HG03342 (cell line): ENCODE measurements around the gene CAB39L.

Experiments
- ATAC-seq: cut with Tn5 transposase; IDR thresholded peaks from one replicate; pipeline ENCODE4 v1.9.1; 2021; ENCODE audit warnings: mild to moderate bottlenecking, moderate library complexity; ENCODE audit not compliant: unreplicated experiment

The CAB39L gene

DNA sequence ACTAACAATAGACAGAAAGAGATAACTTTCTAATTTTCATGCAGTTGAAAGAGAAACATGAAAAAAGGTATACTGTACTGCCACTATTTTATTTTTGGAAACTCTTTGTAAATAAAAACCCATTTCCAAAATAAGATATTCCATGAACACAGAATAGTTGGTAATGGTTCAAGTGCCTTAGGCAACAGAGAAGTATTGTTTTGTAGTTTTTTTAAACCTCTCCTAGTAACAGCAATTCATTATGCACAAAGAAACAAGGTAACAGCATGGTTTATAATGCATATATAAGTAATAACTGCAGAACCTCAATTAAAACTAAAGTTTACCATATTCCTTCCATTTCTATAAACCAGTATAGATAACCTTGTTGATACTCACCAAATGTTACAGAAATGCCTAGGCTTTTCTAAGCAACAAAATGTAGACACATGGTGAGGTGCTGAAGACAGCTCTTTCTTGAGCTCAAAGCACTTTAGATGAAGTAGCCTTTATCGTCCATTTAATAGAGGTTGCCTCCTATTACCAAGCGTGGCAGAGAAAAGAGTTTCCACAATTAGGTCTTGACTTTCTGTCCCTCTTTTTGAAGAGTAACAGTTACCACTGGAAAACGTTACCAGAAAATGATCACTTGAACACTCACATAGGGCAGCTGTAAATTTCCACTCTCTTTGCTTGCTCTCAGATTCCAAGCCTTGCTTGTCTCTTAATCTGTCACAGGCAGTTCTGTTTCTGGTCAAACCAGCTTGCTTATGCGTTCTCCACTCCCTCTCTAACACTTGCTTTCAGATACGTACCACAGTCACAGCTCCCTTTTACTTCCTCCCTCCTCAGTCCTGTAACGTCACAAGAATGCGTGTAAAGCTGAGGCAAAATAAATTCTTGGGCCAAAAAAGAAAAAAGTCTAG, 42.9 kb downstream of the CAB39L start:
- peak; percentile 77 for ATAC-seq

DNA sequence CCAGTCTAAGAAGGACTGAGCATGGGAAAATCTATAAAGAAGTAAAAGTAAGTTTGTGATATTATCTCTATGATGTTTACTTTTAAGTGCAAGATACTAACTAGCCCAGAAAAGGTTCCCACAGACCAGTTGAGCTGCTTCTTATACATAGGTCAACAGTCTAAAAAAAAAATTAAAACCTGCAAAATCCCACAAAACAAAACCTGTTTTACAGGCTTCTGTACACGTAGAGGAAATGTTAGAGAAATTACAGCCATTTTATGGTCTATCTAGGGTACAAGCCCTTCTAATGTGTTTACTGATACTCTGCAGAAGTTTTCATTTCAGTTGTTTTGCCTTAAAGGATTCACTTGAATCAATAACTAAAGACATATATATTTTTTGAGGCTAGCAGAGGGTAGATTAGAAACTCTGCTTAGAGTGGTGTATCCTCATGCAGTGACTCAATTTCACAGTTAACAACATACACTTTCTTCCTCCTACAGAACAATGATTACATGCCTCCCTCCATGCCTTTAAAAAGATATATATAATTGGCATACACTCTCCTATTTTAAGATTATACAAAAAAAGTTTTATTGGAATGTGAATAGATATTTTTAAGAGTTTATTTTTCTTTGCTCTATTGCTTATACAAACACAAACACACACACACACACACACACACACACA, 43.9 kb downstream of the CAB39L start:
- ATAC-seq: no peak

DNA sequence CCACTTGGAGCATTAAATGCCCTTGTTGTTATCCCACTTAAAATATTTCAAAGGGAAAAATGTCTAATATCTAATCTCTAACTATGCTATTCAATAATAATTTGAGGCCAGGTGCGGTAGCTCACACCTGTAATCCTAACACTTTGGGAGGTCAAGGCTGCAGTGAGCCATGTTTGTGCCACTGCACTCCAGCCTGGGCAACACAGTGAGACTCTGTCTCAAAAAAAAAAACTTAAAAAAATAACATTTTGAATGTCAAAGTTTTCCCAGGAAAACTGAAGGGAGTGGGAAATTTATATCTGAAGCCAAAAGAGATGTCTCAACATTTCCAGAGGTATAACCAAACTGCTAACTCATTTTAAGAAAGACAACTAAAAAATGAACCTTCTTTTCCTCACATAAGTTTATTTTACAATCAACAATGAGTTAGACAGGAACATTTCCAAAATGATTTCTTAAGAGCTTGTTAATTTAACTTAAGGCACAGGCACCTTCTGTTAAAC, 47.9 kb downstream of the CAB39L start:
- ATAC-seq: no peak

DNA sequence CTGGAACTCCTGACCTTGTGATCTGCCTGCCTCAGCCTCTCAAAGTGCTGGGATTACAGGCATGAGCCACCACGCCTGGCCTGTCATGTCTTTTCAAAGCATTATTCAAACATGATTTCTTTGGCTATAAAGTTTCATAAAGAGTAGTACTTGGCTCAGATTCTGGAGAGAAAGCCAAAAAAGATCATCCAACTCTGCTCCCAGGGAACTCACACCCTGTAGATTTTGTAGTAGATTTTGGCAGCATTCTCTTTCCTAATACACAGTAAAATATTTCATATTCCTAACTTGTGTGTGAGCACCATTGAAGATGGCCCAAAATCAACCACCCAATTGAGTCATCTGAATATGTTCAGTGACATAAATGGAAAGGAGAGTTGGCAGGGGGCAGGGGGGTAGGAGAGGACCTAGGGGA, 48.4 kb downstream of the CAB39L start:
- no peak for ATAC-seq

DNA sequence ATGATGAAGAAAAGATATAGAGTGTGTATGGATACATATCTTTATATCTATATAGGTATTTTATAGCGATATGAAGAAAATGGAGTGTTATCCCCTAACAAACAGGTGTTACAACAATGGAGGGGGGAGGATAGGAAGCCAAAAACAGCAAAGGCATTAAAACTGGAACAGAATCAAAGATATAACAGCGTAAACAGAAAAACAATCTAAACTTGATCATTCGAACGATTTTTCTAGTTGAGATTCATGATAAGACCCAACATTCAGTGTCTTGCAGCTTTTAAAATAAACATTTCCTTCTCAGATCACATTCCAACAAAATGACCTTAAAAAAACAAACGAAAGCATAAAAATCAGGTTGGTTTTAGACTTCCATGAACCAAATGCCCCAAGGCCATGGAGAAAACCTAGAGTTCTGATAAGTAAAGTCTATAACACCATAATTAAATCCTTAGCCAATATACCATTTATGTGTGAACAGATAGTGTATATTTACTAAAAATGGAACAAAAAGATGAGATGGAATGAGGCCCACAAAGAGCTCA, 55.7 kb downstream of the CAB39L start:
- no peak for ATAC-seq

DNA sequence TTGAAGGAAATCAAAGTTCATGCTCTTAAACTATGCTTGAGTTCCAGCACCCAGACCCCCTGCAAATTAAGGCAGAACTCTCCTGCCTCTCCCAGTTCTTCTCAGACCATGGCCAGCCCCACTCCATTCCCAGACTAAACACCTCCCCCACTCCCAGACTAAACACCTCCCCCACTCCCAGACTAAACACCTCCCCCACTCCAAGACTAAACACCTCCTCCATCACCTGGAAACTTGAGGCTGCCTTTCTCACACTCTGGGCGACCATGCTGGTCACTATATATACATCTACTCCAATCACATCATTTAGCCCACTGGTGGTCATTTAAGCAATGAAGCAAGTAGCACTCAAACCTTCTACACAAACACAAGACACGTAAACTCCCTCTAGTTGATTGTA, 57.2 kb downstream of the CAB39L start:
- no peak for ATAC-seq

DNA sequence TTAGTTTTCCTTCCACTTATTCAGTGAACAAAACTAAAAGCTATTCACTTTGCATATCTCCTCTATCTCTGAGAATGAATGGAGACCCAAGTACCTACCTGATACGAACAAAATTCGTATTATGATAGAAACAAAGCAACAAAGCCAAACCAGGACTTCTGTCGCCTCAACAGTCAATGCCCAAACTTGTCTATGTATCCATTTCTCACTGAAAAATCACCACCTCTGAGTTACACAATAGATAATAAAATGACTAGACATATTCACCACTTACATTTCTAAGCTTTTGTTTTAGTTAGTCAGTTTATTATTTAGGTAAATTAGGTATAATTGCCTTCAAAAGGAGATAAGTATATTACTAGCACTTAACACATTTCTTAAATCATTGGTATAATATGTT, 67.7 kb downstream of the CAB39L start:
- ATAC-seq: no peak

DNA sequence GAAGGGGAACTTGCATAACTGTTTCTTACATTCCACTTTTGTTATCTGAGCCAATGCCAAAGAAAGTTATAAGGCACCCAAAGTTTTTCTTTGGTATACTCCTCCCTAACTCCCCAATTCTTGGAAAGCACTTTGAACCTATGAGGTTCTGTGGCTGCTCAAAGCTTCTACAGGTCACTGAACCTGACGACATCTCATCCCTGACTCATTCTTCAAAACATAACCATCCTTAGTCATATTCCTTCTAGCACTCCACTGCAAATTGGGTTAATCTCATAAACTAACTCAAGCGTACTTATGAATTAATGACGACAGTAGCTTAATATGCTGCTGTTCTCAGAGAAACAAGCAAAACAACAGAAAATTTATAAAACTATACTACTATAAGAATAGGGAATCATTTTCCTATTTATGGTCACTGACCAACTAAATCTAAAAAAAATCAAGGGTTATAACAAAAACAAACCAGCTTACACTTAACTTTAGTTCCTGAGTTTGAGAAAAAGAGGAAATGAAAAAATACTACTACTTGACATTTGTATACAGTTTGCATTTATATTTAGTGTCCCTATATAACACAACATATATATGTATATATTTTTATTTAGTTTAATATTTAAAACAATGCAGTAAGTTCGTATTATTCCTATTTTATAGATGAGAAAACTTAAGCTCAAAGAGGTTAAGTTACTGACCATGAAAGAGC, 69.1 kb downstream of the CAB39L start:
- ATAC-seq: no peak

DNA sequence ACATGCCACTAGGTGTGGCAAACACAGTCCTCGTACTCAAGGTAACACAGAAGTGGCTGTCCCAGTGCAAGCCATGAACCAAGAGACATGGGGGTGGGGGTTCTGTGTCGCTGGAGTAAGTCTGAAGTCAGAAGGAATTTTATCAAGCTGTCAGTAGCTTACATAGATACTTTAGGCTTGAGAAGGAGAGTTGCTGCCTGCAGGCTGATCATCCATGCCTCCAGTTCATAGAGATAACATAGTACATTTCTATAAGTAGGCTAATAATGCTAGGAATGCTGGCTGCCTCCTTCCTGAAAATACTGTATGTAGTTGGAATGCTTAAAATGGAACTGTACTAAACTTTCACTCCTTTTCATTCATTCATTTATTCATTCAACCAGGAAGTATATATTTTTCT, 70.1 kb downstream of the CAB39L start:
- ATAC-seq: no peak

DNA sequence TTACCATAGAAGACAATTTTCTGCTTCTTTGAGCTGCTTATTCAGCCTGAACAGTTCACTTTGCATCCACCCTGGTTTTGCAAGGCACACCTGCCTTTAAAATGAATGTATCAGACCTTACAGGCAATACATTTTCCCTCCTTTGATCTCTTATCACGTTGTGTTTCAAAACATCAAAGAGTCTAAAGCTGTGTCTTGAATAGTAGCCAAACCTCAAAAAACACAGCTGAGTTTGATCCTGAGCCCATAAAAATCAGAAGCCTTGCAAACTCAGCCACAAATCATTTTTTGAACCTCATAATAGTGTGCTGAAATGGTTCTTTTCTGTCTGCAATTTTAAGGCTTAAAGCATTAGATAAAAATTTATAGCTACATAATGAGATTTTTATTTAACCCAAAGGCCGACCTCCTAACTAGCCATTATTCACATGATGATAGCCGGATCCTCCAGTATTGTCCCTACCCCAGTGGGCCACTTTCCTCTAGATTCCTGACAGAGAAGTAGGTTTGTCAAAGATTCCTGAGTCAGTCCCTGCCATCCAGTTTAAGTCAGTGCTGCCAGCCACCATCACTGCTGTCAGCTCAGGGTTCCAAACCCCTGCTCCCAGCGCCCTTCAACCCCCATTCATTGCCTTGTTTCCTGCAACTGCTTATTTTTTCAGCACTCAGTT, 71.8 kb downstream of the CAB39L start:
- ATAC-seq: no peak

DNA sequence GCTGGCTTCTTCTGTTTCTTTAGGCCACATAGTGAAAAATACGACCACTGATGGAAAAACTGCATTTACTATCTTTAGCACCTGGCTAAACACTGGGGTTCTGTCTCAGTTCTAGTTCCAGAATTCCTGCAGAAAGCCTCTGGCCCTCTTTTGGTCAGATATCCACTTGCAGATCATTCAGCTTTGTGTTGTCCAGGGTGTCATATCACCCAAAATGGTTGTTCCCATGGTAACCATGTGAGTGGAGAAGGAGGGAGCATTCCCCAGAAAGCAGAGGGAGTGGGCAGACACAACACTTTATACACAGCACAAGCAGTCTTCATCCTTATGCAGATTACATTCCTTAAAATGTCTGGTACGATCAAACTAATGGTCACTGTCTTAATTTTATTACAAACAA, 73.5 kb downstream of the CAB39L start:
- ATAC-seq: no peak

DNA sequence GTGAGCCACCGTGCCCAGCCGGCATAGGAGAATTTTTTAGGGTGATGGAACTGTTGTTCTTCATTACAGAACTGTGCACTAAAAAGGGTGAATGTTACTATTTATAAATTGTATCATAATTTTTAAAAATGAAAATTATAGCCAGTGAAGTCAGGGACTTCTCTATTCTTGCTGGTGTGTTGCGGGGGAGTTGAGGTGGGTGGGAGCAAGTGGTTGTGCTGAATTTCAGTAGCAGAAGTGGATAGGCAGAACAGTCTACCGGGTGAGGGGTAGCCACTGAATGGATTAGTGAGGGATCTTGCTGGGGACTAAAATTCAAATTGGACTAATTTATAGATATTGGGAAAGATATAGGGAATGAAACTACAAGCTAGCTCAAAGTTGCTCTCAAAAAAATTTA, 74.0 kb downstream of the CAB39L start:
- no peak for ATAC-seq

DNA sequence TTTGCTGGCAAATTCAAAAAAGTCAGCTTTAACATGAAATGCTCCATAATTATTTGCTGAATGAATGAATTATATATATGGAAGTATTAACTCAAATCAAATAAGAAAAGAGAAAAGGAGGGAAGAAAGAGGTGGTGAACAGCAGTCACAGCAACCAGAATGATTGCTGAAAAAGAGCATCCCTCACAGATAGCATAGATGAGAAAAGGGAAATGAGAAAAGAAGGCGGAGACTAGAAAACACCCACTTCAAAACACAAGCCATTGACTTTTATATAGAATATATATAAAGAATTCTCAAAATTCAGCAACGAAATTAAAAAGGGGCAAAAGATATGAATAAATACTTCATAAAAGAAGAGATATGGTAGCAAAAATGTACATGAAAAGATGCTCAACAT, 75.2 kb downstream of the CAB39L start:
- no peak for ATAC-seq

DNA sequence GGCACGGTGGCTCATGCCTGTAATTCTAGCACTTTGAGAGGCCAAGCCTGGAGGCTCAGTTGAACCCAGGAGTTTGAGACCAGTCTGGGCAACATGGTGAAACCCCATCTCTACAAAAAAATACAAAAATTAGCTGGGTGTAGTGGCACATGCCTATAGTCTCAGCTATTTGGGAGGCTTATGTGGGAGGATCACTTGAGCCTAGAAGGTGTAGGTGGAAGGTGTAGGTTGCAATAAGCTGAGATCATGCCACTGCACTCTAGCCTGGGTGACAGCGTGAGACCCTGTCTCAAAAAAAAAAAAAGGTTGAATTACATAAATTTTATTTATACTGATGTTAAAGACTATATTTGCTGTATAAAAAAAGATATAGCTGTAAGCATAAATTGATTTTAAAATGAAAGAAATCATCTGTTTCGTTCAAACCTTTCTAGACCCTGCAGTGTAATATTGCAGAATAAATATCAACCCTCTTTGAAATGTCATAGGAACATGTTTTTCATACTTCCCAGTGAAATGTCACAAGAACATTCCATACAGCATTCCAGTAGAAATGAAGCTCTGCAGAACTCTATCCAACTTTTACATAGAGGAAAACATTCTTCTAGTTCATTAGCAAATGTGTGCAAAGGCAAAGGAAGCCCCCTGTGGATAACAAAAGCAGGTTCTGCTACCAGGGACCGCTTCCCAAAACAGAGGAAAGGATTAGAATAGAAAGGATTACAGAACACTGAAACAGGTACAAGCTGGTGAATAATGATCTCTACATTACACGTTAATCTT, 76.0 kb downstream of the CAB39L start:
- no peak for ATAC-seq

DNA sequence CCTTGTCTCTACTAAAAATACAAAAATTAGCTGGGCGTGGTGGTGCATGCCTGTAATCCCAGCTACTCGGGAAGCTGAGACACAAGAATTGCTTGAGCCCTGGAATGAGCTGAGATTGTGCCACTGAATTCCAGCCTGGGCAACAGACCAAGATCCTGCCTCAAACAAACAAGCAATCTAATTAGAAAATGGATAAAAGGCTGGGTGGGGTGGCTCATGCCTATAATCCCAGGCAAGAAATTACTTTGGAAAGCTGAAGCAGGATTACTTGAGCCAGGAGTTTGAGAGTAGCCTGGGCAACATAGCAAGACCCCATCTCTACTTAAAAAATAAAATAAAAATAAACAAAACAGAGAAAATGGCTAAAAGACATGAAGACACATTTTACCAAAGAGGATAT, 77.0 kb downstream of the CAB39L start:
- no peak for ATAC-seq

DNA sequence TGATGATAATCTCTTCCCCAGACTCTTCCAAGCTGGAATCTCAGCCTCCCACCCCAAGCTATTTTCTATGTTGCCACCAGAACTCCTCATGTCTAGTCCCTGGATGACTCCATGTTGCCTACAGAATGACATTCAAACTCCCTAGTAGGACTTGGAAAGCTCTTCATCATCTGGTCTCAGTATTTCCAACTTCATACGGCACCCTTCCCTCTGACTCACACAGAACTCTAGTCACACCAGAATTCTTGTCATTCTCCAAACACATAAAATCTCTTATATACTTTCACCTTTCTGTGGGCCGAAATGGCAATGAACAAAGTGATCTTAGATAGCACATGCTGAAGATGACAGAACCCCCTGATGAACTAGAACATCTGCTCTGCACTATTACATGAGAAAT, 86.2 kb downstream of the CAB39L start:
- no peak for ATAC-seq

DNA sequence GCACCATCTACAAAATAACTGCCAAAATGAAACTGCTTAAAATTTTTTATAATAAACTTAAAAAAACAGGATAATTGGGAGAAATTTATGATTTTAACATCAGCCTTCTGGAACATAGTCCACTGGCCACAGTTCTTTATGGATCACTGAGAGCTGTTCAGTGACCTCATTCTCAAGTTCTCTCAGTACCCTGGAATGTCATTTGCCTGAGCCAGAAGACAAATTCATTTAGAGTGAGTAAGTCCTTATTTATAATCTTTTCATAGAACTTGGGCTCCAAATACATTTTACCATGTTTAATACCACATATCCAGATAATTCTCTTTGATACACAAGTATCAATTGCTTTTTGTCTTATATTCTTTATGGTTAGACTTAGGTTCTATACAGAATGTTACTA, 87.6 kb downstream of the CAB39L start:
- no peak for ATAC-seq

DNA sequence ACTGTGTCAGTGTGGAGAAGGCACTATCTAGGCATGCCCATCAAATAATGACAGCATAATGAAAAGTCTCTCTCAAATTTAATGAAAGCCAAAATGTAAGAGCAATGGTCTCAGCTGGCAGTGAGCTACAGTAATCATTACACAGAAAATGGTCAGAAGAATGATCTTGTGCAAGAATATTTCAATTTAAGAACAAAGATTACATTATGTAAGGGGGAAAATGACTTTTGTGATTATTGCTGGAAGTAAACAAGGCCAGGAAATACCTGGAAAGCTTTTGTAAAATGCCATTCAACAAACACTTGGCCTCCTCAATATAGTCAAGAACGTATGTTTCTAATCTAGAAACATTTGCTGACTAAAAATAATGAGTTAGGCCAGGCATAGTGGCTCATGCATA, 89.1 kb downstream of the CAB39L start:
- ATAC-seq: no peak

DNA sequence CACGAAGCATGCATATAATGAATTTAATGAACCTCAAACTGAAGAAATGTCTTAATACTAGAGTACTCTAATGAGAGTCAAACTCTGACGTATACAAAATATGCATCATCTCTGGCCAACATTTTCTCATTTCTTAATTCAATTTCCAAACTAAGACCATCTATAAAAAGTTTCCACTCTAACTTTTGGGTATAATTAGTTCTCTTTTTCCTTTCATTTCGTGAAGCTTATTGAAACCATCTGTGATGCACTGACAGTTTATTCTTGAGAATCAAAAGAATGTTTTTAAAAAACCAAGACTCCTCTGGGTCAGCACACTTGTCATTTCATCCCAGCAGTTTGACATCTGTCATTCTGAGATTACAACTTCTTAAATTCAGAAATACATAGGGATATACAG, 90.0 kb downstream of the CAB39L start:
- no peak for ATAC-seq

DNA sequence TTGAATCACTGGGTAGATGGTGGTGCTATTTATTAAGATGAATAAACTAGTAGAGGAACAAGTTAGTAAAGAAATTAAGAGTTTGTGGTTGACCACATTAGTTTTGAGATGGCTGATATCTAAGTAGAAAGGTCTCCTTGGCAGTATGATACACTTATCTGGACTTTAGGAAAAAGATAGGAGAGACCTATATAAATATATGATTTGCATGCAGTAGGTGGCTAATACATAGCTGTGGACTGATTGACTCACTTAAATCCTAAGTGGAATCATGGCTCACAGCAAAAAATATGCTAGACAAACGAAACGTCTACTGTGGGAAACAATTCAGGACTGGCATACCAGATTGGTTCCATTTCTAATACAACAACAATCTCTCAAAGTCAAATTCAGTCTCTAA, 92.0 kb downstream of the CAB39L start:
- no peak for ATAC-seq
